ENCODE measurements around the gene CDH13.

CDH13 gene

DNA sequence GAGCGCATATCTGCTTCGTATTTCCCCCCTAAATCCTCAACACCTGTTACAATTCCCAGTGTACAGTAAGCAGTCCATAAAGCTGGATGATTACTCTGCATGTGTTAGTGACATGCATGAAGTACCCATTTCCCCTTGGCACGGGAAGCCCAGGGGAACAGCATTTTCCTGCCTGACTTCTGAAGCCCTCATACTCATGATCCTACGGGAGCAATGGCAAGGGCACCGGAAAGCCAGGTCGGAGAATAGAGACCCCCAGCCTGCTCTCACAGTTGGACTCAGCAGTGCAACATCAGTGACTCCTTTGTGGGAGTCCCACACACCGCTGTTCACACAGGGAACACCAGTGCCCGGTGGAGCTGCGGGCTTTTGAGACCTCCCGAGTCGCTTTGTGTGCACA, 336.9 kb downstream of the CDH13 start:
- no peak for DNase-seq

DNA sequence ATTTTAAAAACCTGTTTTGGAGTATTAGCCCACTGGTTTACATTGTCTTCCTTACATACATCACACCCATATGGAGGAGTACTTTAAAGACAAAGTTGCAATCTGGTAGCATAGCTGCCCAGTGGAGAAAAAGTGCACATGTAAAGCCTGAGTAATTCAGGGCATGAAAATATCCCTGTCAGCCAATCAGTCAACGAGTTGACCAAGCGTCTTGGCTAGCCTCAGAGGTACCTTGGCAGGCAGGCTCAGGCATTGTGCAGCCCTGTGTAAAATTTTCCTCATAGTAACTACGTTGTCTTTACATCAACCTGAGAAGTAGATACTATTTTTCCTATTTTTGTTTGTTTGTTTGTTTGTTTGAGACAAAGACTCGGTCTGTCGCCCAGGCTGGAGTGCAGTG, 339.0 kb downstream of the CDH13 start:
- DNase-seq, result no peak

DNA sequence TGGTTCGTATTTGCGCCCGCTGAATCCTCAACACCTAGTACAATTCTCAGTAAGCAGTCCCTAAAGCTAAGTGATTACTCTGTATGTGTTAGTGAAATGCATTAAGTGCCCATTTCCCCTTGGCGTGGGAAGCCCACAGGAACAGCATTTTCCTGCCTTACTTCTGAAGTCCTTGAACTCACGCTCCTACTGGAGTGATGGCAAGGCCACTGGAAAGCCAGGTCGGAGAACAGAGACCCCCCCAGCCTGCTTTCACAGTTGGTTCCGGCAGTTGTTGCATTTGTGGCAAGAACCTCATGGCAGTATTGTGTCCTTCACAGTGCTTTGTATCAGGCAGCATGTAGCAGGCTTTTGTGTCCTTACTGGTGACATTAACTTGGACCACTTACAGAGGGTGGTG, 340.7 kb downstream of the CDH13 start:
- DNase-seq, result no peak

DNA sequence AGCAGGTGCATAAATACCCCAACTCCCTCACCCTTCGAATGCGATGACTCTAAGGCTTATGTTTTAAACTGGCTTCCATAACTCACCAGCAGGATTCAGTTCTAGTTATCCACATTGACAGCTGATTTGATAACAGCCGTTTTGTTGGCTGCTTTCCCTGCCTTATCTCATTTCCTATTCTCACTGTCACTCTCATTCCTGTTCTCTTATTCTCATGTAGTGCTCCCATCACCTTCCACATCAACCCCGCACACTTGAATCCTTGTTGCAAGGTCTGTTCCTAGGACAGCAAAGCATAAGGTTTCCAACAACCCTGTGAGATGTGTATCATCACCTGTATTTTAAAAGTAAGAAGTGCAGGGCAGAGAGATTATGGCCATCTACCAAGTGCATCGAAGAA, 344.4 kb downstream of the CDH13 start:
- DNase-seq, result no peak

GRCh38 chr16:82972331-82972919, 345.7 kb downstream of the CDH13 start:
- no peak for DNase-seq

DNA sequence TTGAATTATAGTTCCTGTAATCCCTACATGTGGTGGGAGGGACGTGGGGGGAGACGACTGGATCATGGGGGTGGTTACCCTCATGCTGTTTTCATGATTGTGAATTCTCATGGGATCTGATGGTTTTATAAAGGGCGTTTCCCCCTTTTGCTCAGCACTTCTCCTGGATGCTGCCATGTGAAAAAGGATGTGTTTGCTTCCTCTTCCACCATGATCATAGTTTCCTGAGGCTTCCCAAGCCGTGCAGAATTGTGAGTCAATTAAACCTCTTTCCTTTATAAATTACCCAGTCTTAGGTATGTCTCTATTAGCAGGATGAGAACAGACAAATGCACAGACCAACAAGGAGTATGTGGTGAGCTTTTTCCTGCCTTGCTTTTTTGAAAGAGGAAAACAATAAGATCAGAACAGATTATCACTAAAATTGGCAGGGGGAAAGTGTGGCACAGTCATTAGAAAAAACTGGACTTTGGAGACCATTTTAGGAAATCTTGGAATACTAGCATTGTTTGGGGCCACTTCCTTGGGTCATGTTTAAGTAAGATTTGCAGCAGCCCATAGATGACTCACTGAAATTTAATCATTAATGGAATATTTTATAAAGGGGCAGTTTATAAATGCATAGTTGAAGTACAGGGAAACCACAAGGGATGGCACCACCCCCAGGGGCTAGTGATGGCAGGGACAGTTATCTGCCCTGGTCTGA, 352.8 kb downstream of the CDH13 start:
- no peak for DNase-seq

GRCh38 chr16:82980810-82981209, 354.0 kb downstream of the CDH13 start:
- no peak for DNase-seq

- no peak for DNase-seq
Observed at GRCh38 chr16:82987767-82988166, 361.0 kb downstream of the CDH13 start.

DNA sequence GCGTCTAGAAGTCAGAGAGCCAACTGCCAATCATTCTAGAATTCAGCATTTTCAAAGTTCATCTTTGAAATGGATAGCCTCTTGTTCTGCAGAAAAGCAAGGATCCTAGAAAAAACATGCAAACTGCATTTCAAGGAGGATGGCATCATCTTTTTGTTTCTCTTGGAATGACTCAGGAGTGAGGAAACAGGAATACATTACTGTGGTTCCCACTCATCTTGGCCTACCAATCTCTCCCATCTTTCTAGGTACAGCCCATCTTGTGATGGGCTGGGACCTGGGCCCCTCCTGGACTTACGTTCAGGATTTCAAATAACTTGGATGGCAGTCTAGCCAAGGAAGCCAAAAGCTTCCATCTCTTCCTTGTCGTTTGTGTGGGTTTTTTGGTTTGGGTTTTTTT, 363.4 kb downstream of the CDH13 start:
- no peak for DNase-seq

DNA sequence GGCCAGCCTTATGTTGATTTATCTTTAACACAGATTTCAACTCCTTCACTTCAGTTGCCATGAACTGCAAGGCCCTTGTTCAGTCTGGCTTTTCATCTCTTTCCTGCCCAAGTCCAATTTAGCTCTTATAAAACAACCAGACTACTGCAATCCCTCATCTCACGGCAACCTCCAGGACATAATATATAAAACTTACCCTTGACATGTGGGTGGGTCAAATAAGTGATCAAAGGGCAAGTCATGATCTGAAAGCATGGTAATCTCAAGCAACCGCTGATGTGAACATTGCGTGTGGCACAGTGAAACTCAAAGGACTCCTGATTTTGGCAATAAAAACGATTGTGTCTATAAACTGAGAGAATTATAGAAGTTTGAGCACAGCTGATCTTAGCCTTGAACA, 364.6 kb downstream of the CDH13 start:
- DNase-seq, result no peak

DNA sequence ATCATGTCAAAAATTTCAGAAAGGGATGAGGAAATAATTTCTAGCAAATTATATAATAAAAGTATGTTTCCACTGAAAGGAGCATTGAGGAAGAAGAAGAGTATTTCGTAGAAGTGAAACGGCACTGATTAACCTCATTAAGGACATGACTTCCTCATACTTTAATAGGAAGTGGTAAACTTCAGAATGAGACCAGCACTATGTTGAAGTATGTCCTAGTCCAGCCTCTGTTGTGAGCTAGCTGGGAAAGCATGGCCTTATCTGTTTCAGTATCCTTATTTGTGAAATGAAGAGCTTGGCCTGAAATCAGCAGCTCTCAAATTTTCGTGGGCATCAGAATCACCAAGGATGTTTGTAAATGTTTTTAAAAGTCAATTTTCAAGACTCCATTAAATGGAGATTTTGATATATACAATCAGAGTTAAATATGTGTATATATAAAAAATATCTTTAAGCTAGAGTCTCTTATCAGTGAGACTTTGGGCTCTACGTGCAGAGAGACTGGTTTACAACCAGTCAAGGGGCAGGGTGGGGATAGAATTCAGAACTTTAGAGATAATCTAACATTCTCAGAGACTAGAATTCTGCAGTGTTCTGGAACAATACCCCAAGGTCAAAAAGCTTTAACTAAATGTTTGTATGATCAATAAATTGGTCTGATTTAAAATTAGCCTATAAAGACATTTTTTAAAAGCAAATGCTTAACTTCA, 365.4 kb downstream of the CDH13 start:
- no peak for DNase-seq

DNA sequence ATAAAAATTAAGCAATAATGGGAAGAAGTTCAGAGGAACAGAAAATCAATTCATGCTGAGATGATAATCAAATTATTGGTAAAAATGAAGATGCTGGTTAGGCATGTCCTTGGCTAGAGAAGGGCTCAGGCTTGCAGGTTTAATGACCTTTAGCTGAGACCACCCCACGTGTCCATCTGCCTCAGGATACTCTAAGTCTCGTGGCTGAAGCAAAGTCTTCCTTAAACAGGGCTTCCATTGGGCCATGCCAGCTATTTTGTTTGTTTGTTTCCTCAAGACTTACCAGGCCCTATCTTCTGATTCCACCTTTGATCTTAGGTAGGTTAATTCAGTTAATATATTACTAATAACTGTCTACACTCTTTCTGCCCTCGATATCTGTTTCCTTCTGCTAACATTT, 366.0 kb downstream of the CDH13 start:
- DNase-seq, result no peak

GRCh38 chr16:82993415-82993814, 366.6 kb downstream of the CDH13 start:
- DNase-seq, result no peak

DNA sequence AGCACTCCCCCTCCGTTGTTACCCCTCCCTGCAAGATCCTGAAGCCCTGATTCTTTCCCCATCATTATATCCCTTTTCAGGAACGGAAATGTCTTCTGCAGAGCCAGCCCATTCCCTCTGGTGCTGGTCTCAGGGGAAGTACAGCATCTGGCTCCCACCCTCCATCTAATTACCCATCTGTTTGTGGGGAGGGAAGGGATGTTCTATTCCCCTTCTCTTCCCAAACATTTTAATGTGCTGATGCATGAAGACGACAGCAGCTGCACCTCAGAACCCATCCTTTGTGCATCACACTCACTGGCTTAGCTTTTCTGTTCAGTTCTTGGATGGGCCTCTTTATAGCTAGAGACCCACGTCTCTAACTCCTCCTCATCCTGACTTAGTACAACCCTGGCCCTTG, 367.2 kb downstream of the CDH13 start:
- DNase-seq, result no peak

DNA sequence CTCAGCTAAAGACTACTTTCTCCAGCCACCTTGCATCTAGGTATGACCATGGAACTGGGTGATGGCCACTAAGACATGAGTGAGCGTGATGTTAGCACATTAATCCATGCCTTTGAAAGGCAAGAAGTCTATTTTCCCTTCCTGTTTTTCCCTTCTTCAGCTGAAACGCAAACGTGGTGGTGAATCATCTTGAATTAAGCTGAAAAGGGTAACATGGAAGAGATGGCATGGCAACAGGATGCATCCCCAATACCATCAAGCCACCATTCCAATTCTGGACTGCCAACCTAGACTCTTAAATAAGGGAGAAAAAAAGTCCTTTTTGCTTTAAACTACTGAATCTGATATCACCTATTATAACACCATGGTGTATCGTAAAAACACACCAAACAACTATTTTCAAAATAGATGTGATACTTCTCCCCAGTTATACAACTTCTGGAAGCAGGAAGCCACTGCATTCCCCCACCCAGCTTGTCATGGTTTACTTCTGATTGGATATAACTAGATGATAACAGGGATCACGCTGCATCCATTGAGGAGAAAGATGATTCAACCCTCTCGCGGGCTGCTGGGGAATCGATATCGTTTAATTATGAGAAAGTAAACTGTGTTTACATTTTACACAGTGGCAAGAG, 368.6 kb downstream of the CDH13 start:
- no peak for DNase-seq

- no peak for DNase-seq
Observed at GRCh38 chr16:82995924-82996441, 369.2 kb downstream of the CDH13 start.

DNA sequence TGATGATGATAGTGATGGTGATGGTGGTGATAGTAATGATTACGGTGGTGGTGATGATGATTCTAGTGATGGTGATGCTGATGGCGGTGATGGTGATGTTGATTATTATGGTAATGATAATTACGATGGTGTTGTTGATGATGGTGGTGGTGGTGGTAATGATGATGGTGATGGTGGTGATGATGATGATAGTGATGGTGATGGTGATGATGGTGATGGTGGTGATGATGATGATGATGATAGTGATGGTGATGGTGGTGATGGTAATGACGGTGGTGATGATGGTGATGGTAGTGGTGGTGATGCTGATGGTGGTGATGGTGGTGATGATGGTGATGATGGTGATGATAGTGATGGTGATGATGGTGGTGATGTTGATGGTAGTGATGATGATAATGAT, 370.0 kb downstream of the CDH13 start:
- DNase-seq, result no peak

GRCh38 chr16:82999711-83000110, 372.9 kb downstream of the CDH13 start:
- DNase-seq, result no peak

- DNase-seq, result no peak
Observed at GRCh38 chr16:83002351-83003334, 375.9 kb downstream of the CDH13 start.

DNA sequence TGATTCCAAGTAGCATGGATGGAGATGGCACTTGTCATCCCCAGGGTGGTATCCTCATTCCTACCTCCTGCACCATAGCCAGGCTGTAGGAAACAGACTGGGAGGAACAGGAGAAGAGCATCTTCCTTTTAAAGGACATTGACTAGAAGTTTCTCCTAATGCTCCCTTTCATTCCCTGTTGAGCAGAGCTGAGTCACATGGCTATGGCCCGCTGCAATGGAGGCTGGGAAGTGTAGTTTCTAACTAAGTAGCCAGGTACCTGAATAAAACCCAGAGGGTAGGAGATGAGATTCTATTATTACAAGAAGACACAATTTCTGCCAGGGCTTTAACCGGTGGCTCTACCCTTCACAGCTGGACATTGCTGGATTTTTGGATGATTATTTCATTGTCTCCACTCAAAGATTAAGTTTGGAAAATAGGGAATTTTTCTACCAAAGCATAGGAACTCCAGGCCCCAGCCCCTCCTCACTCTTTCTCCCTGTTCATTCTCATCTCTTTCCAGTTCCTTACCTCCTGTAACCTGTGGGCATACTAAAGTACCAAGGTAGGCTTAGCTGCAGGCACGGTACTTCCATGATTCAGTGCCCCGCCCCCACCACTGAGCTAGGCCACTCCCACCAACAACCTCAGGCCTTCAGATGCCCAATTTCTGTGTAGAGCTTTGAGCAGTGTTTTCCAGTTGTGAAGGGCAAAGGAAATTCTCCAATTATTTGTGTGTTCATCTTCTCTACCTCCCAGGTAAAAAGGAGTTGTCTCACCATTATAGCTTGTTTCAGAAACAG, 378.3 kb downstream of the CDH13 start:
- no peak for DNase-seq

DNA sequence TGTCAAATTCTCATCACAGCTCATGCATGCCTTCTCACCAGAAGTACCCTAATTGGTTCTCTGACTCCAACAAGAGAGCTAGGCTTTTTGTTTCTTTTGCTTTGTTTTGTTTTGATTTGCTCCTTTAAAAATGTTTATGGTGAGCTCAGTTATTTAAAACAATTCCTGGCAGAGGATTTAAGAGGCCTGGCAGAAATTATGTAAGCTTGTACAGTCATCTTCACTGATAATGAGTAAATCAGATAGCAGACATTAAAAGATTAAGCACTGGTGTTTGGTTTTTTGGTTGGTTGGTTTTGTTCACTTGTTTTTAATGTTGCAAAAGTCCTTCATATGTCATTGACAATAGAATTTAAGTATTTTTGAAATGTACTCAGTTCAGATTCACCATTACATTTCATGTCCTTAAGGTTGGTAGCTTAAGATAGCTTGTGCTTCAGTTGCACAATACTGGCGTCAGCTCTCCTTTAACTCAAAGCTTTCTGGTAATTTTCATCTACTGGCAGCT, 378.9 kb downstream of the CDH13 start:
- no peak for DNase-seq

All from NCI-H226 (cell line).